NK-92 (cell line): ENCODE measurements around the gene VGLL3.
"Not testable (repeated sequence)": the region's sequence is repeated elsewhere in the genome, so short reads cannot be mapped to it uniquely, and the experiment has no call there.

Source experiments
- DNase-seq: peaks from one replicate; lab custom pipeline; 2025; ENCODE audit not compliant: unreplicated experiment; lab: John Stamatoyannopoulos, UW

Gene VGLL3, protein sequence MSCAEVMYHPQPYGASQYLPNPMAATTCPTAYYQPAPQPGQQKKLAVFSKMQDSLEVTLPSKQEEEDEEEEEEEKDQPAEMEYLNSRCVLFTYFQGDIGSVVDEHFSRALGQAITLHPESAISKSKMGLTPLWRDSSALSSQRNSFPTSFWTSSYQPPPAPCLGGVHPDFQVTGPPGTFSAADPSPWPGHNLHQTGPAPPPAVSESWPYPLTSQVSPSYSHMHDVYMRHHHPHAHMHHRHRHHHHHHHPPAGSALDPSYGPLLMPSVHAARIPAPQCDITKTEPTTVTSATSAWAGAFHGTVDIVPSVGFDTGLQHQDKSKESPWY

DNA sequence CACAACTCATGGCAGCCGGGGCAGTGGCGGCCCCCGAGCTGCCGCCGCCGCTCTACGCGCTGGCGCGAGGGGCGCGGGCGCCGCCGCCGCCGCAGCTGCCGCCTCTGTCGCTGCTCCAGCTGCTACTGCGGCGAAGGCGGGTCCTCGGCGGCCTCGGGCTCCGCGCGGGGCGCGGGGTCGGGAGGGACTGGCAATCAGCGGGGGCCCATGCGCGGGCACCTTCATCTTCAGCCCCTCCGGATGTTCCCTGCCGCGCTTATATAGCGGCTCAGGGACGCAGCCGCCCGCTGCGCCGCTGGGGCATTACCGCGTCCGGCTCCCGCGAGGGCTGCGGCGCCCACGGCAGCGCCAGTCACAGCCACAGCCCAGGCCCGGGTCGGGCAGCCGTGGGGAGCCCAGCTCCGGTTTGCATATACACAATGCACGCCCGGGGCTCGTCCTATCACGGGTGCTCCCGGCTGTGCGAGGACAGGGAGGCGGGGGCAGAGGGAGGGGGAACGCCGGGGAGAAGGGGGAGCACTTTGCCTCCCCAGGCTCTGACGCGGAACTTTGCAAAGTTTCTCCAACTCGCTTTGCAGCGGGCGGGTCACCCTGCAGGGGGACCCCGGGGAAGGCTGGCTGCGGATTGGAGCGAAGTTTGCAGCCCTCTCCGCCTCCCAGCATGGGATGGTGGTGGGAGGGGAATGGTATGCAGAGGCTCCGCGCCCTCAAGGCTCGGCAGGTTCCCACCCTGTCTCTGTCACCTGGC is at the start of gene VGLL3:
VGLL3 (minus strand) TSS at position 416 of the 748 bp plus-strand sequence; CDS start at position 10, 406 bp downstream.
- no peak for DNase-seq

DNA sequence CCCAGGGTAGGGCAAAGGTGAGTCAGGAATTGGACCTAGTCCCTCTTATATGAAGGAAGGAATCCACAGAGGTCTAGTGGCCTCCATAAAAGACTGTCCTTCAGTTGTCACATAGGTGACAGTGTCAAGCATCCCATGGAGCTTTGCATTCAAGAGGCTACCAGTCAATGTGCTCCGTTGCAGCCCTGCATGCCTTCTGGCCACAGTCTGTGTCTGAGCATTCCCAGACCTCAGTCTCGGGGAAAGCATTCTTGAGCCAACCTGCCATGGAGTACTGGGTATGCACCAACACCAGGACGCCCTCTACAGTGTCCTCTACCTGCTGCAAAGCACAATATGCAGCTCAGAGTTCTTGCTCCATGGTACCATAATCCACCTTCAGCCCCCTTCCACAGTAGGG is 46.7 kb upstream of the VGLL3 start:
- no peak for DNase-seq

DNA sequence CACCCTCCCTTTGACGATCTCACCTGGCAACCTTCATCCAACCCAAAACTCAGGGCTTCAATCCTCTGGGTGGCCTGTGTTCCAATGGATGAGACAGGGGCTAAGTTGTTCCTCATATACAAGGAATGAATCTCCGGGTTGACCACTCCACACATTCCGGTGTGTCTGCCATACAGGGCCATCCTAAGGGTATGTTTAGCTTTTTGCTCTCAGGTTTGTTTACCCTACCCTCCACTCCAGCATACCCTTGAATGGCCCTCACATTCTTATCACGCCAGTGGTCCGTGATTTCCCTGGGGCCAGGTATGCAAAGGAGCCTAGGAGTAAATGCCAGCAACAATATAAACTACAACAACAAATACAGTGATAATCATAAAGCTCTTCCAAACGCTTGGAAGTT is 45.7 kb upstream of the VGLL3 start:
- DNase-seq, result no peak

DNA sequence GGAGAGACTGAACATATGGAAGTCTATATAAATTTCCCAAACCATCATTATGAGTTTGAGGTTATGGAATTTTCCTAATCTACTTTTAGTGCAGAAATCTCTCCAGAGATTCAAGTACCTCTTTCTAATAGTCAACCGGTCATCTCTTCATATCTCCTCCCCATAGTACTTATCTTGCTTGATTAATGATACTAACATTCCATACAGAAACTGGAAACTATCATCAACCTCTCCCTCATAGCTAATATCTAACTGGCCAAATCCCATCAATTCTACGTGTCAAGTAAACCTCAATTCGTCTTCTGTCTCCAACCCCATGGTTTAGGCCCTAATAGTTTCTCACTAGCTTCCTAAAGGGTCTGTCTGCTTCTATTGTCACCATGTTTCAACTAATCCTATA is 44.4 kb upstream of the VGLL3 start:
- DNase-seq, result no peak

DNA sequence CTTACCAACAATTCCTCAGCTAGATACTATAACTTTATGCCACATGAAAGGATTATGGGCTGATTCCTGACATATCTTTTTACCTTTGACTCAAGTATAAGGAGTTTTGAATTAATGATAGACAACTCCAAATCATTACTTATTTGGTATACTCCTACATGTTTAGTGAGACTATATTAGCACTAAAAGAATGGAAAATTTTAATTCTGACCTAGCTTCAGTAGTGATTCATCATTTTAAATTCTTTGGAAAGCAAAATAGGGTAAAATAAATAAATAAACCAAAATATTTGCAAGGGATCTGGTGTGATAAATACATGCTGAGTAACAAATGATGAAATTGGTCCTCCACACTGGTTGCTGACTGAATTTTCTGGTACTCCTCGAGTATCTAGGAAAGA is 42.3 kb upstream of the VGLL3 start:
- DNase-seq, result no peak

DNA sequence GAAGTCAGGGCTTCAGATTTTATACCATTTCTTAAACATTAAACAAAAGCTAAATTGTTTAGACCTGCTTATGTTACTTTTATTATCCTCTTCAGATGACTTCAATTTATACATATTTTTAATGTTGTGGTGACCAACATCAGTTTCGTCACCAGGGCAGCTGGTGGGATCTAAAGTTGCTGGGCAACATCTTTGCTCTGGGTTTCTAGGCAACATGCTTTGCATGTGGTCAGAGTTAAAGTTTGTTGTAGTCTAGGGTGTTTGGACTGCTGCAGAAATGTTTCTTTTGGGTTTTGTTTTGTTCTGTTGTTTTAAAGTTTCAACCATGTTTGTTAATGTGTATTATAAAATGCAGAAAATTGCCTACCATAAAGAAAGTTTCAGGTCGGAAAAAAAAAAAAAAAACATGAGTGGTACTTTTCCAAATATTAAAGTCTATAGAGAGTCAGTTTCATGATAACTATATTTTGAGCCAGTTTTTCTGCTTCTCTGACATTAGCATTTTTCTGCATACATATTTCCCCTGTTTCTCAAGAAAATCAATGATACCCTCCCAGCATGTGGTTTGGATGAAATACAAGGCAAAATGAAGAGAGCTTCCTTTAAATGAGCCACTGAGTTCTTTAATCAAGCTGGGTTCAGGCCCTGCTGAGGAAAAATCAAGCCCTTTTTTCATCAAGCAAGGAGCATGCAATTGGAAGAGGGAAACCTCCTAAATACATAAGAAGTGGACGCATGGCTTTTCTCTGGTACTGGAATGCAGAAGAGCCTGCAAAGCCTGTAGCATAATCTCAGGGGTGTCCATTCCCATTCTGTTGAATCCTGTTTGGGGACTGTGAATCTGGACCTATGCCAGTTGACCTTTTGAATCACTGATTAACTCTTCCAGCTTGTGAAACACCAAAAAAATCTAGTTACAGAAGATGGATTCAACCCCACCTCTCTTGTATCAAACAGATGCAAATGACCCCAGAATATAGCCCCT is 35.0 kb upstream of the VGLL3 start:
- DNase-seq, result no peak

DNA sequence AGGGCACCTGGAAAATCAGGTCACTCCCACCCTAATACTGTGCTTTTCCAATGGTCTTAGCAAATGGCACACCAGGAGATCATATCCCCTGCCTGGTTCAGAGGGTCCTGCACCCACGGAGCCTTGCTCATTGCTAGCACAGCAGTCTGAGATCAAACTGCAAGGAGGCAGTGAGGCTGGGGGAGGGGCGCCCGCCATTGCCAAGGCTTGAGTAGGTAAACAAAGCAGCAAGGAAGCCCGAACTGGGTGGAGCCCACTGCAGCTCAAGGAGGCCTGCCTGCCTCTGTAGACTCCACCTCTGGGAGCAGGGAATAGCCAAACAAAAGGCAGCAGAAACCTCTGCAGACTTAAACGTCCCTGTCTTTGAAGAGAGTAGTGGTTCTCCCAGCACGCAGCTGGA is 26.4 kb upstream of the VGLL3 start:
- not testable (repeated sequence) for DNase-seq

DNA sequence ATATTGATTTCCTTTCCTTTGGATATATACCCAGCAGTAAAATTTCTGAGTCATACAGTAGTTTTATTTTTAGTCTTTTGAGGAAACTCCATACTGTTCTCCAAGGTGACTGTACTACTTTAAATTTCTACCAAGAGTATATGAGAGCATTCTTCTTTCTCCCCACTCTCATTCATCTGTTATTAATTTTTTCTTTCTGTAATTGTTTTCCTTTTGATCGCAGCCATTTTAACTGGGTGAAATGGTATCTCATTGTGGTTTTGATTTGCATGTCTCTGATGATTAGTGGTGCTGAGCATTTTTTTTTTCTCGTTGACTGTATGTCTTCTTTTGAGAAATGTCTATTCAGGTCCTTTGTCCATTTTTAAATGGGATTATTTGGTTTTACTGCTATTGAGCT is 18.3 kb upstream of the VGLL3 start:
- DNase-seq, result no peak

DNA sequence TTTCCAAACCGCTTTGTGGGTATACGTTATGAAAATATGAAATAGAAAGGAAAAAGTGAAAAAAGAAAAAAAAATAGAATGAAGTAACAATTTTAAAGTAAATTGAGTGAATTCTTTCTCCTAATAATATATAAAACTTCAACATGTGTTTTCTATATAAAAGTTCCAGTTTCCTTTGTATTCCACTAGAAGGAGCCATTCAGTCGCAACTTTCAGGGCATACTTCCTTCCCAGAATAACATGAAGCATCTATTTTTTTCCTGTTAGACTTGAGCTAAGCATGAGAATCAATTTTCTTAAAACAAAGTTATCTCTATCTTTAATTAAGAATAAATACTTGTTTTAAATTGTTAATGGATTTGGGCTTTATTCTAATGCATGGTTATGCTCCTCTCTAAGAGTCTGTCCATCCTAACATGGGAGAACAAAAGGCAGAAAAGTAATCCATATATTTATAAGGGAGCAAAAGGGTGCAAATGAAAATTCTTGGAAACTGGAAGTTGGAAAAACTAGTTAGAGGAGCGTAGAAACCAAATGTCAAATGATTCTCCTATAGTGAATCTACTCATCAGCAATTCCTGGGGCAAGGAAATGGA is 16.0 kb upstream of the VGLL3 start:
- no peak for DNase-seq

DNA sequence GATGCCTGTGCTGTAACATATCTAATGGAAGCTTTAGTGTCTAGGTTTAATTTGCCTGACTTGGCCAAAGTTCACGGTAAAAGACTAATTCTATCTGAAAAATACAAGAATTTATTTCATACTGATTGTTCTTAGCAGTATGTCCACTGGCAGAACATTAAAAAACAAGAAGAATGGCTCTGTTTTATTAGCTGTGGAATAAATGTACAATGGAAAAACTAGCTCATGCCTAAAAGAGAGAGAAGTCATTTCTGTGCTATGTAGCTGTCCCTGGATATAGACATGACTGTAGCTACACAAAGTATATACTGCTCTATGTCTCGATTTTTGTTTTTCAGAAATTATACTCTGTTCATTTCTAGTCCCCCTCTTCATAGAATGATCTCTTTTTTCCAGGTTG is 13.9 kb upstream of the VGLL3 start:
- no peak for DNase-seq

DNA sequence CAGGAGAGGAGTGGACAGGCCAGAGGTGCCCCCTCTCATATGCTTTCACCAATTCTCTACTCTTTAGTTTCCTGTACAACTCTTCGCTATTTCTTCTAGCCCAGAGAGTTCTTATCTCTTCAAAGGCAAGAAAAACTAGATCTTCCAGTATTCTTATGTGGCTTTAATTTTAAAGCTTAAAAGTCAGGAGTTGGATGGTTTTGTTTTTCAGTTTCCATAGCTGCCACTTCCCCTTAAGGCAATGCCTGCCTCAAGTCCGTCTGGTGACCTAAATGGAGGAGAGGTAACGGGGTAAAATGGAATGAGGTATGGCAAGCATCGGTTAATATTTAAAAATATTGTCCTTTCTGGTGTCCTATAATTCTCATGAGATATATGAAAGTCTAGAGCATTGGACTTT is 11.4 kb upstream of the VGLL3 start:
- DNase-seq, result no peak

DNA sequence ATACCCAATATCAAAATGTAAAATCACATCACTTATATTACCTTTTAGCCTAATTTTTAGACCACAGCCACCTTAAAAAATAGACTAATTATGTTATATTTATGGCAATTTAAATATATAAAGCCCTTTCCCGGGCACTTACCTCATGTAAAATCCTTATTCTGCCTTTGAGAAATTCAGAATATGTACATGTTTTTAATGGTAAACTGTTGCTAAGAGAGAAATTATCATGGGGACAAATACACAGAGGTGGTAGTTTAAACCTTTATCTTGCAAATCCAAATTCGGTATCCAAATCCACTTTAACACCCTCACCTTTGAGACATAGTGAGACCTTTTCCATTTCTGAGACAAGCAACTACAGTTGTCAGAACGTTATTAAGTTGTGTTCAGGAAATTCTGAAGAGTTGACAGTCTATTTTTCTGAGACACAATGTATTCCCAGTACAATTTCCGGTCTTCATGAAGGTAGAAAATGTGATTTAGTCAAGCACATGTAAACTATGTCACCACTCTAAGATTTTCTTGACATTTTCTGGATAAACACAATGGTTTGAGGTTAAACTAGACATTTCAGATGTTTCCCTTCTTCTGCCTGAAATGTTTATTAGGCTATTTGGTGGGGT is 10.6 kb upstream of the VGLL3 start:
- no peak for DNase-seq

DNA sequence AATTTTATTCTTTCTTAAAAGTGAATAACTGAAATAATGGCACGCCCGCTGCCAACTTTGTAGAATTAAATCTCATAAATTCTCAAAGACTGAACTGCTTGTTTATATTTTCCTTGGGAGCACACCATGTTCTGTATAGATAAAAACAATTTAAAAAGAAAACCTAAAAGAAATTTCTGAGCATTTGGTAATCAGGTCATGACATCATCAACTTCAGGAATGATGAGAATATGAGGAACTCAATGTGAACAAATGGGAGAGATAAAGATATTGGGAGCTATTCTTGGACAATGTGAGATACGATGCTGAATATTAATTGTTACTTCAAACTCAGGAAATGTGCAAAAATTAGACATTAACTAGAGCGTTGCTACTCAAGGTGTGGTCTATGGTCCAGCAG is 10.0 kb upstream of the VGLL3 start:
- no peak for DNase-seq

DNA sequence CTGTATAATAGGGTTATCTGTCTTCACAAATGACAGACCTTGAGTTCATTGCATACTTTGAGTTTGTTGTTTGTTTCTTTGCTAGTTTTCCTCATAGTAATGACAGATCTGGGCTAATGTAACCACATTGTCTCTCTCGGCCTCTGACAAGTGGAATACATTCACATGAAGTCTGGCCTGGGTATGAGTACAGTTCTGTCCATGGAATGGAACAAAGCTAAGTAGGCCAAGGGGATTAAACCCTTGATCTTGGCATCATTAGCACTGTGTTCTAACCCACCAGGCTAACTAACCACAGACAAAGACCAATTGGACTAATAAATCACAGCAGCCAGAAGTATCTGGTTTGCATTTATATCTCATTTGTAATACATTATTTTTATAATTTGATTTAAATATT is 7.6 kb upstream of the VGLL3 start:
- DNase-seq, result no peak

DNA sequence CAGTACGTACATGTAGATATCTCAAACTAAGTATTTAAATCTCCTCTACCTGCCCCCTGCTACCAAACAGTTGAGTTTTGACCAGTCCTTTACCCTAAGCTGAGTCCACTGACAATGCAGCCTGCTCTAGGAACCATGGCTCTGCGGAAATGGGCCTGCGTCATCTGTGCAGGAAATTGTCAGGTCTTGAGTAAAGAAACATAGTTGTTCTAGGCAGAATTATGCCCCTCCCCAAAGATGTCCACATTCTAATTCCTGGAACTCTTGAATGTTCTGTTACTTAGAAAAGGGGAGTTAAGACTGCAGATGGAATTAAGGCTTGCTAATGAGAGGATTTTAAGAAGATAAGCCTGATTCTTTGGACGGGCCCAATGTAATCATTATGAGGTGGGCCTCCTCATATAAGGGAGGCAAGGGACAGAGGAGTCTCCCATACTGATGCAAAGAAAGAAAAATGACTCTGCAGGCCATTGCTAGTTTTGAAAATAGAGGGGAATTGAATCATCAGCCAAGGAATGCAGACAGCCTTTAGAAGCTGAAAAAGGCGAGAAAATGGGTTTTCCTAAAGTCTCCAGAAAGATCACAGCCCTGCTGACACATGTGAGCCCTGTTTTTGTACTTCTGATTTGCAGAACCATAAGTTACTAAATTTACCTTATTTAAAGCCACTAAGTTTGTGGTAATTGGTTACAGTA is 5.5 kb upstream of the VGLL3 start:
- no peak for DNase-seq

DNA sequence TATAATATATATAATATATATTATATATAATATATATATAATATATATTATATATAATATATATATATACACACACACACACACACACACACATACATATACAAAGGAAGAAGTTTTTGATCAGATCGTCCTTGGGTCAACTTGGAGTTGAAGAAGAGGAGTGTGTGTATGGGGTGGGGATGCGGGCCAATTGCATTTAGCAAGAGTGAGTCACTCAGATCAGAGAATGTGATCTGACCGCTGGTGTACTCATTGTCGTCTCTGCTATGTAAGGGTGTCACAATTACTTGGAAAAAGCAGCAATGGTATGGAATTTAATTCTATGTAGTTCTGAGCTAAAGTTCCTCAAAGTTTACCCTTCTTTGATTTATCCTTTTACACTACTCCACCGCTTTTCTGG is 4.6 kb upstream of the VGLL3 start:
- DNase-seq, result no peak

DNA sequence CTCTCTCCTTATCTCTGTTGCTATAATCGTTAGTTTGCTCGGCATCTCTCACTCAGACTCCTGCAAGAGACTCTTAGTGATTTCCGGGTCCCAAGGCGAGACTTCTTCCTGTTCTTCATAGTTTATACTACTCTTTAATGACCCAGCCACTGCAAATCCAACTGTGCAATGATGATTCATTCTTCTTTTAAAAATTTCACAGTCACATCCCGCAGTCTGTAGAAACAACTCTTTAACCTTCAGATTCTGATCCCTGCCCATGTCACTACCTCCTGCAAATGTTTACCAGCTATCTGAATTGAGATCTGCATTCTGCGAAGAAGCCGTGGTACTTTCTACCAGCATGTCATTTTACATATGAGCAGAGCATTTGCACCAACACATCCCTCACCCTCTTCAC is 2.8 kb upstream of the VGLL3 start:
- no peak for DNase-seq

DNA sequence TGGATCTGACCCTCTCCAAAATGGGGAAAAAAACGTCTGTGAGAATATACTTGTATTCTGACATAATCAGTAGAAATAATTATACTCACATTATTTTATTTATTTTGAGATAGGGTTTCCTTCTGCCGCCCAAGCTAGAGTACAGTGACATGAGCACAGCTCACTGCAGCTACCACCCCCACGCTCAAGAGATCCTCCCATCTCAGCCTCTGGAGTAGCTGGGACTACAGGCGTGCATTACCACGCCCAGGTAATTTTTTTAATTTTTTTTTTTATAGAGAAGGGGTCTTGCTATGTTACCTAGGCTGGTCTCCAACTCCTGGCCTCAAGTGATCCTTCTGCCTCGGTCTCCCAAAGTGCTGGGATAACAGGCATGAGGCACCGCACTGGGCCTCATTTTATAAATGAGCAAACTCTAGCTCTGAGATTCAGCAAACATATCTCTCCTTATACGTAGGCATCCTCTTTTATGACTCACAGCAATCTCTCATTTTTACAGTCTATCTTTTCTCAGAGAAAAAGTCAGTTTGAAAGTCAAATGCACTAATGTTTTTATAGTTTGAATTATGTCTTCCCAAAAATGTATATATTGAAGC is 989 bp upstream of the VGLL3 start:
- DNase-seq, result no peak

DNA sequence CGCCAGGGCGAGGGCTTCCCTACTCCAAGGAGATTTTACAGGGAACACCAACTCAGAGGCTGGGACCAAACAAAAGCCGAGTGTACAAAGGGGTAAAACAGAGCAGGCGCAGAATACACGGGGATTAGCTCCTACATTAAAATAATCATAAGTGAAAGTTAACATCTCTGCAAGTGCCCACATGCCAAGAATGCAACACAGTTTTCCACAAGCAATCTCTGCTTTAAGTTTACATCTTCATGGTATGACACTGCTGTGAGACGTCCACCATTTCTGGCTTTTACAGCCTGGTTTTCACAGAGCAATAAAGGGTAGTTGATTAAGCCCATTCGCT is 500 bp upstream of the VGLL3 start:
- no peak for DNase-seq
